Measurements from ENCODE around the gene PROS1.

Gene PROS1

GRCh38 chr3:93989241-93989640 lies 15.5 kb upstream of the PROS1 start:
- TF ChIP-seq, protein P1, sequence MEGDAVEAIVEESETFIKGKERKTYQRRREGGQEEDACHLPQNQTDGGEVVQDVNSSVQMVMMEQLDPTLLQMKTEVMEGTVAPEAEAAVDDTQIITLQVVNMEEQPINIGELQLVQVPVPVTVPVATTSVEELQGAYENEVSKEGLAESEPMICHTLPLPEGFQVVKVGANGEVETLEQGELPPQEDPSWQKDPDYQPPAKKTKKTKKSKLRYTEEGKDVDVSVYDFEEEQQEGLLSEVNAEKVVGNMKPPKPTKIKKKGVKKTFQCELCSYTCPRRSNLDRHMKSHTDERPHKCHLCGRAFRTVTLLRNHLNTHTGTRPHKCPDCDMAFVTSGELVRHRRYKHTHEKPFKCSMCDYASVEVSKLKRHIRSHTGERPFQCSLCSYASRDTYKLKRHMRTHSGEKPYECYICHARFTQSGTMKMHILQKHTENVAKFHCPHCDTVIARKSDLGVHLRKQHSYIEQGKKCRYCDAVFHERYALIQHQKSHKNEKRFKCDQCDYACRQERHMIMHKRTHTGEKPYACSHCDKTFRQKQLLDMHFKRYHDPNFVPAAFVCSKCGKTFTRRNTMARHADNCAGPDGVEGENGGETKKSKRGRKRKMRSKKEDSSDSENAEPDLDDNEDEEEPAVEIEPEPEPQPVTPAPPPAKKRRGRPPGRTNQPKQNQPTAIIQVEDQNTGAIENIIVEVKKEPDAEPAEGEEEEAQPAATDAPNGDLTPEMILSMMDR (IDR thresholded peaks at IDR 0.05): no peak

DNA sequence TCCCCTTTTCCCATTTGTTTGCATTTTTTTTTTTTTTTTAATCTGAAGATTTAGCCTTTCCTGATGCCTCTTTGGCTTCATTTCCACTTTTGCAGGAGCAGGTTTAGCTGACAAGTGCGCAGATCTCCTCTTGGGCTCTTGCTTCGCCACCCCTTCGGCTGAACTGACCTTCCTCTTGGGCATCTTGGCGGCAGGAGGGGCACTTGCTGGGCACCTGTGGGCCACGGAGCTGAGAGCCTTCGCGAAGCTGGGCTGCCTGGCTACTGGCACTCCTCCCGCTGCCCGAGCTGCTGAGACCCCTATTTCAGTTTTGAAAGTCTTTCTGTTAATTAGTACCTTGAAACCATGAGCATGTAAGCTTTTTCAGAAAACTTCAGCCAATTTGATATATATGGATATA lies 15.1 kb upstream of the PROS1 start:
- TF ChIP-seq, protein P1 (IDR thresholded peaks at IDR 0.05): no peak

DNA sequence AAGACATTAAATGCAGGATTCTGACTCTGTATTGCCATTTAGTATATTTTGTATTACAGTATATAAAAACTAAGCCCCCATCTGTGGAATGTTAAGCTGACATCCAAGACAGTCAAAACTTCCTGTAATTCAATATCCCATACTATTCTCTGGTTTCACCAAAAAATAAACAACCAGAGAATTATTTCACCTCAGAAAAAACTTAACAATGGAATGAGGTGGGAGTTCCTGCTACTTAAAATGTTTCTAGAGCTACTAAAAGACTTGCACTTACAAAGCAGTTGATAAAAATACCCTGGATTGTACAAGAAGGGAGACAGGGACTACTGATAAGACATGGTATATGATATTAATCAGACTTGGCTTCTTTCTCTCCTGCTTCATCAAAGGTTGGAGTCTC lies 14.6 kb upstream of the PROS1 start:
- TF ChIP-seq, protein P1 (IDR thresholded peaks at IDR 0.05): no peak

GRCh38 chr3:93984618-93985017 lies 10.9 kb upstream of the PROS1 start:
- TF ChIP-seq, protein P1 (IDR thresholded peaks at IDR 0.05): no peak

DNA sequence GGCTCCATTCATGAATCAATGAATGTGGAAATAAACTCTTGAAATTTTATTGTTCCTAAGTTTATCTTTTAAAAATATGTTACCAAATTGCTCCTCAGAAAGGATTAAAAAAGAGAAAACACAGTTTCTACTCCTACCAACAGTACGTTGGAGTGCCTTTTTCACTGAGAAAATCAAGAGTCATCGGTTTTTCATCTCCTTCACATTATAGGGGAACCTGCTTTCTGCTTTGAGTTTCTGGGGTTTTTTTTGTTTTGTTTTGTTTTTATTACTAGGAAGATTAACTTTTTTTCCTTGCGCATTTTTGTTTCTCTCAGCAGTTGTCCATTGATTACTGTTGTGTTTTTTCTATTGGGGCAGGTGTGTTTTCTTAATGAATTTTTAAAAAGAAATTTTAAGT lies 9.7 kb upstream of the PROS1 start:
- TF ChIP-seq, protein P1 (IDR thresholded peaks at IDR 0.05): no peak

DNA sequence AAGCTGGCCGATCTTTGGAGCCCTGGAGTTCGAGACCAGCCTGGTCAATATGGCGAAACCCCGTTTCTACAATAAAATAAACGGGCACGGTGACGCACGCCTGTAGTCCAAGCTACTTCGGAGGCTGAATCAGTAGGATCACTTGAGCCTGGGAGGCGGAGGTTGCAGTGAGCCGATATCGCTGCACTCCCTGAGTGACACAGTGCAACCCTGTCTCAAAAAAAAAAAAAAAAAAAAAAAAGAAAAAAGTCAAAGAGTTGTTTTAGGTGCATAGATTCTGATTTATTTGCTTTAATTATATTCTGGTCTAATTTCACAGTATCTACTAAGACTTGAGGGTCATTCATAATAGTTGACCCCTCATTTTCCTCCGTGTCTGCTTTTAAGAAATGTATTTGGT lies 8.0 kb upstream of the PROS1 start:
- TF ChIP-seq, protein P1 (IDR thresholded peaks at IDR 0.05): no peak

DNA sequence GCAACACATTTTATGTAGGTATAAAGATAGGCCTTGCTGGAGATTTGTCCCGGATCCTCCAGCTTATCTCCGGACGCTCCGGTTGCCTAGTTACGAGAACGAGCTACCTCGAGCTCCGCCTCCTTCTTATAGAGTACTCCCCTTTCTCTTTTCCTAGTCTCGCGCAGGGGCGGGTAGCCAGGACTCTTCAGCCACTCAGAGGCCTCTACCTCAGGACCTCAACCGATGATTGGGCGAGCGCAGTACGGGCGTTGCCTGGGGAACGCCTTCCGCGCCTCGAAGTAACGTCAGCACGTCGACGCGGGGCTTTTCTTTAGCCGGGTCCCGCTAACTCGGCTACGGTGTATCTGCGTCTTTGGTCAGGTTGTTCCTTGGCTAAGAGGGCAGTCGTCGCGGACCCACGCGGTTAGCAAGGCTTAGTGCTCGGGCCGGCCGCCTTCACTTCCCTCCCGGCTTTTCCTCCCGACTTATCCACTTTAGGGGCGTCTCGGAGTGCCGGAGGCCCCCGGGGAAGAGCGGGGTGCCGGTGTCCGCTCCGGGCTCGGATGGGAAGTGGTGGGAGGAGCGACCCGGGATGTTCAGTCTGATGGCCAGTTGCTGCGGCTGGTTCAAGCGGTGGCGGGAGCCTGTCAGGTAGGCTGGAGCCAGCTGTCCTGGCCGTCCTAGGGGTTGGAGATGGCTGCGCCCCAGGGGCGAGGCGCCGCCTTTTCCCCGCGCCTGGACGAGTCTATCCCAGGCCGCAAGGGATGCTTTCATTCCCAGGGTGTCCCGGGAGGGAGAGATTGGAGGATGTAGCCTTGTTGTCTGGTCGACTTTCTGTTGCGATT lies 6.4 kb upstream of the PROS1 start, which contains the start of gene ARL13B:
Gene ARL13B, plus strand, starts transcription at position 306 of the 827 bp plus-strand sequence. Its CDS starts 269 bp downstream, at position 575.
- TF ChIP-seq, protein P1 (IDR thresholded peaks at IDR 0.05): no peak
